ENCODE measurements around the gene ROBO3.

The ROBO3 gene

DNA sequence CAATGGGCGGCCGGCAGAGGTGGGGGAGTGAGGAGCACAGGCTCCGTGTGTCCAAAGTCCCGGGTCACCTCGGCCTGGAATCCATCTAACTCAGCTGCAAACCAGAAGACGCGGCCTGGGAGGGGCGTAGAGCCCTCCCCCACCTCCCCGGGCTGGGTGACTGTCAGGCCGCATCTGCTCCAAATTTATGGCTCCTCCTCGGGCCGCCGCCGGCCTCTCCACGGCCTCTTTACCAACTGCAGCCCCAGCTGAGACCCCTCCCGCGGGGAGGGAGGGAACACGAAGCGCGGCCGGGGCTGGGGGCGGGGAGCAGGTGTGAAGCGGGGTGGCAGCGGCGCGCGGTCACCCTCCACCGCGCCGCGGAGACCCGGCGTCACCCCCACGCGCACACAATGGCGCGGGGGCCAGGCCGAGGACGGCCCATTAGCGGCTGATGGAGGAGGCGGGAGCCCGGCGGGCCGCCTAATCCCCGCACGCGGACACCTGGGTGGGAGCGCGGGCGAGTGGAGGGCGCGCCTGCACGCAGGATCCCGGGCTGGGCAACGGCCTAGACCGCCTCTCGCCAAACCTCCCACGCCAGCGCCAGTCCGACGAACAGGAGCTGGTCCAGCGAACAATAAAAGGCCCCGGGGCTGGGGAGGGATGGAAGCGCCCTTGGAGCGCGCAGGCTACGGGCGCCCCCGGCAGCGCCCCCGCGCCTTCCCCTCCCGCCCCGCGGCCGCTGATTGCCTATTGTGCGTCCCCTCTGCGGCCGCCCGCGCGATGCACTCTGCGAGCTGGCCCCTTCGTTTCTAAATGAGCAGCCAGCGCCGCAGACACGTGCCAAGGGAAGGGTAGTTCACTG, 25.9 kb upstream of the ROBO3 start (continued):
- TF ChIP-seq ZNF274 (IDR thresholded peaks at IDR 0.05; ENCODE audit: low read length) (no peak), ZNF274 (tag by site-specific recombination; IDR thresholded peaks at IDR 0.05; ENCODE audit: borderline replicate concordance) (no peak), ZNF629 (tag by site-specific recombination; IDR thresholded peaks at IDR 0.05) (no peak), ZXDB (tag by site-specific recombination; IDR thresholded peaks at IDR 0.05) (no peak), ZNF350 (tag by site-specific recombination; IDR thresholded peaks at IDR 0.05) (no peak), ZSCAN23 (tag by site-specific recombination; IDR thresholded peaks at IDR 0.05) (no peak), ZNF223 (tag by site-specific recombination; IDR thresholded peaks at IDR 0.05) (no peak), ZNF354C (tag by site-specific recombination; IDR thresholded peaks at IDR 0.05; ENCODE audit: borderline replicate concordance, low read depth) (no peak), WT1 (tag by site-specific recombination; IDR thresholded peaks at IDR 0.05) (no peak), ZBTB20 (tag by site-specific recombination; IDR thresholded peaks at IDR 0.05) (no peak), ZNF211 (tag by site-specific recombination; IDR thresholded peaks at IDR 0.05; ENCODE audit: low read depth) (no peak), RBAK (tag by site-specific recombination; IDR thresholded peaks at IDR 0.05) (no peak), ZNF791 (tag by site-specific recombination; IDR thresholded peaks at IDR 0.05) (no peak), OSR2 (tag by site-specific recombination; IDR thresholded peaks at IDR 0.05) (no peak), ZNF514 (tag by site-specific recombination; IDR thresholded peaks at IDR 0.05) (no peak), ZNF664 (tag by site-specific recombination; IDR thresholded peaks at IDR 0.05) (no peak), GLI4 (tag by site-specific recombination; IDR thresholded peaks at IDR 0.05) (no peak), BCL11B (tag by site-specific recombination; IDR thresholded peaks at IDR 0.05; ENCODE audit: low read depth) (no peak), ZNF510 (tag by site-specific recombination; IDR thresholded peaks at IDR 0.05; ENCODE audit: insufficient replicate concordance) (no peak), ZNF248 (tag by site-specific recombination; IDR thresholded peaks at IDR 0.05) (no peak), ZNF311 (tag by site-specific recombination; IDR thresholded peaks at IDR 0.05; ENCODE audit: borderline replicate concordance) (no peak), OVOL3 (tag by site-specific recombination; IDR thresholded peaks at IDR 0.05) (no peak), ZNF138 (tag by site-specific recombination; IDR thresholded peaks at IDR 0.05; ENCODE audit: borderline replicate concordance) (no peak), ZBTB1 (tag by site-specific recombination; IDR thresholded peaks at IDR 0.05) (no peak), ZNF670 (tag by site-specific recombination; IDR thresholded peaks at IDR 0.05; ENCODE audit: low read depth) (no peak), EGR2 (tag by site-specific recombination; IDR thresholded peaks at IDR 0.05; ENCODE audit: low read depth) (peak; percentile 89), ZNF19 (tag by site-specific recombination; IDR thresholded peaks at IDR 0.05; ENCODE audit: low read depth) (no peak), ZNF335 (tag by site-specific recombination; conservative IDR thresholded peaks at IDR 0.05) (peak; percentile 85)
- TF ChIP-seq, protein P1, sequence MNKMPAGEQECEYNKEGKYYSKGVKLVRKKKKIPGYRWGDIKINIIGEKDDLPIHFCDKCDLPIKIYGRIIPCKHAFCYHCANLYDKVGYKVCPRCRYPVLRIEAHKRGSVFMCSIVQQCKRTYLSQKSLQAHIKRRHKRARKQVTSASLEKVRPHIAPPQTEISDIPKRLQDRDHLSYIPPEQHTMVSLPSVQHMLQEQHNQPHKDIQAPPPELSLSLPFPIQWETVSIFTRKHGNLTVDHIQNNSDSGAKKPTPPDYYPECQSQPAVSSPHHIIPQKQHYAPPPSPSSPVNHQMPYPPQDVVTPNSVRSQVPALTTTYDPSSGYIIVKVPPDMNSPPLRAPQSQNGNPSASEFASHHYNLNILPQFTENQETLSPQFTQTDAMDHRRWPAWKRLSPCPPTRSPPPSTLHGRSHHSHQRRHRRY (tag by site-specific recombination; IDR thresholded peaks at IDR 0.05) = no peak
- TF ChIP-seq, protein P2, sequence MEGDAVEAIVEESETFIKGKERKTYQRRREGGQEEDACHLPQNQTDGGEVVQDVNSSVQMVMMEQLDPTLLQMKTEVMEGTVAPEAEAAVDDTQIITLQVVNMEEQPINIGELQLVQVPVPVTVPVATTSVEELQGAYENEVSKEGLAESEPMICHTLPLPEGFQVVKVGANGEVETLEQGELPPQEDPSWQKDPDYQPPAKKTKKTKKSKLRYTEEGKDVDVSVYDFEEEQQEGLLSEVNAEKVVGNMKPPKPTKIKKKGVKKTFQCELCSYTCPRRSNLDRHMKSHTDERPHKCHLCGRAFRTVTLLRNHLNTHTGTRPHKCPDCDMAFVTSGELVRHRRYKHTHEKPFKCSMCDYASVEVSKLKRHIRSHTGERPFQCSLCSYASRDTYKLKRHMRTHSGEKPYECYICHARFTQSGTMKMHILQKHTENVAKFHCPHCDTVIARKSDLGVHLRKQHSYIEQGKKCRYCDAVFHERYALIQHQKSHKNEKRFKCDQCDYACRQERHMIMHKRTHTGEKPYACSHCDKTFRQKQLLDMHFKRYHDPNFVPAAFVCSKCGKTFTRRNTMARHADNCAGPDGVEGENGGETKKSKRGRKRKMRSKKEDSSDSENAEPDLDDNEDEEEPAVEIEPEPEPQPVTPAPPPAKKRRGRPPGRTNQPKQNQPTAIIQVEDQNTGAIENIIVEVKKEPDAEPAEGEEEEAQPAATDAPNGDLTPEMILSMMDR (tag by site-specific recombination; IDR thresholded peaks at IDR 0.05) = no peak
- TF ChIP-seq, protein P3, sequence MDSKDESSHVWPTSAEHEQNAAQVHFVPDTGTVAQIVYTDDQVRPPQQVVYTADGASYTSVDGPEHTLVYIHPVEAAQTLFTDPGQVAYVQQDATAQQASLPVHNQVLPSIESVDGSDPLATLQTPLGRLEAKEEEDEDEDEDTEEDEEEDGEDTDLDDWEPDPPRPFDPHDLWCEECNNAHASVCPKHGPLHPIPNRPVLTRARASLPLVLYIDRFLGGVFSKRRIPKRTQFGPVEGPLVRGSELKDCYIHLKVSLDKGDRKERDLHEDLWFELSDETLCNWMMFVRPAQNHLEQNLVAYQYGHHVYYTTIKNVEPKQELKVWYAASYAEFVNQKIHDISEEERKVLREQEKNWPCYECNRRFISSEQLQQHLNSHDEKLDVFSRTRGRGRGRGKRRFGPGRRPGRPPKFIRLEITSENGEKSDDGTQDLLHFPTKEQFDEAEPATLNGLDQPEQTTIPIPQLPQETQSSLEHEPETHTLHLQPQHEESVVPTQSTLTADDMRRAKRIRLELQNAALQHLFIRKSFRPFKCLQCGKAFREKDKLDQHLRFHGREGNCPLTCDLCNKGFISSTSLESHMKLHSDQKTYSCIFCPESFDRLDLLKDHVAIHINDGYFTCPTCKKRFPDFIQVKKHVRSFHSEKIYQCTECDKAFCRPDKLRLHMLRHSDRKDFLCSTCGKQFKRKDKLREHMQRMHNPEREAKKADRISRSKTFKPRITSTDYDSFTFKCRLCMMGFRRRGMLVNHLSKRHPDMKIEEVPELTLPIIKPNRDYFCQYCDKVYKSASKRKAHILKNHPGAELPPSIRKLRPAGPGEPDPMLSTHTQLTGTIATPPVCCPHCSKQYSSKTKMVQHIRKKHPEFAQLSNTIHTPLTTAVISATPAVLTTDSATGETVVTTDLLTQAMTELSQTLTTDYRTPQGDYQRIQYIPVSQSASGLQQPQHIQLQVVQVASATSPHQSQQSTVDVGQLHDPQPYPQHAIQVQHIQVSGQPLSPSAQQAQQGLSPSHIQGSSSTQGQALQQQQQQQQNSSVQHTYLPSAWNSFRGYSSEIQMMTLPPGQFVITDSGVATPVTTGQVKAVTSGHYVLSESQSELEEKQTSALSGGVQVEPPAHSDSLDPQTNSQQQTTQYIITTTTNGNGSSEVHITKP (tag by site-specific recombination; IDR thresholded peaks at IDR 0.05) = peak; percentile 90
- TF ChIP-seq, protein P4, sequence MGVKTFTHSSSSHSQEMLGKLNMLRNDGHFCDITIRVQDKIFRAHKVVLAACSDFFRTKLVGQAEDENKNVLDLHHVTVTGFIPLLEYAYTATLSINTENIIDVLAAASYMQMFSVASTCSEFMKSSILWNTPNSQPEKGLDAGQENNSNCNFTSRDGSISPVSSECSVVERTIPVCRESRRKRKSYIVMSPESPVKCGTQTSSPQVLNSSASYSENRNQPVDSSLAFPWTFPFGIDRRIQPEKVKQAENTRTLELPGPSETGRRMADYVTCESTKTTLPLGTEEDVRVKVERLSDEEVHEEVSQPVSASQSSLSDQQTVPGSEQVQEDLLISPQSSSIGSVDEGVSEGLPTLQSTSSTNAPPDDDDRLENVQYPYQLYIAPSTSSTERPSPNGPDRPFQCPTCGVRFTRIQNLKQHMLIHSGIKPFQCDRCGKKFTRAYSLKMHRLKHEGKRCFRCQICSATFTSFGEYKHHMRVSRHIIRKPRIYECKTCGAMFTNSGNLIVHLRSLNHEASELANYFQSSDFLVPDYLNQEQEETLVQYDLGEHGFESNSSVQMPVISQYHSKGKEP (tag by site-specific recombination; IDR thresholded peaks at IDR 0.05) = no peak
